Stomach (tissue), 4 donors: Measurements from ENCODE around the gene PHF23.

ENCODE experiments used
- POLR2A ChIP-seq, 4 donors: fragments of 450-650 bp; IDR thresholded peaks; one replicate each; pipeline ENCODE4 v1.6.1; 2016; ENCODE audit warnings: antibody characterized with exemption in 4 of 4, control low read depth in 2 of 4, mild to moderate bottlenecking in 1 of 4, moderate library complexity in 1 of 4
- POLR2AphosphoS5 ChIP-seq, 3 donors: sonication (generic); formaldehyde crosslinking; IDR thresholded peaks; one replicate each; pipeline ENCODE4 v1.6.1; 2016; ENCODE audit warnings: antibody characterized with exemption in 3 of 3
- TF ChIP-seq, protein P1 (sequence below), 7 experiments: fragments of 450-650 bp in 4 of 7; fragments of 200-600 bp in 3 of 7; sonication (generic) in 3 of 7; IDR thresholded peaks; one replicate each; pipeline ENCODE4 v1.5.1; 2016 to 2019; ENCODE audit warnings: antibody characterized with exemption in 7 of 7, control low read depth in 2 of 7, mild to moderate bottlenecking in 1 of 7

DNA sequence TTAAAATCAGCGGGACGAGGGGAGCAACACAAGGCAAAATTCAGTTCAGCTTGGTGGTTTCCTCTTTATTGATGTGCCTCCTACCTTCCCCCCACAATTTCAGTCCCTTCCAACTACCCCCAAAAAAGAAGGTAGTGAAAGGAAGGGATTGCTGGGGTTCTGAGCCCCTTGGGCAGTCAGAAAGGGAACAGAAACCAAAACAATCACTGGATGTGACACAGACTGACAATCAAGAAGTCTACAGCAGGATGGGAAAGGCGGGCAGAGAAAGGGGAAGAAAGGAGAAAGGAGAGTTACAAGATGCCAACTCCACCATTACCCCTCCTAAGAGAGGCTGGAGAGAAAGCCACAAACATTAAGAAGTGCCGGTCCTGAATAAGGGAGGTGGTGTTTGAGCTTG is 1.1 kb upstream of the PHF23 start:
- TF ChIP-seq POLR2AphosphoS5 (IDR thresholded peaks at IDR 0.05) (no peak), POLR2A (IDR thresholded peaks at IDR 0.05) (no peak)
- TF ChIP-seq, protein P1, sequence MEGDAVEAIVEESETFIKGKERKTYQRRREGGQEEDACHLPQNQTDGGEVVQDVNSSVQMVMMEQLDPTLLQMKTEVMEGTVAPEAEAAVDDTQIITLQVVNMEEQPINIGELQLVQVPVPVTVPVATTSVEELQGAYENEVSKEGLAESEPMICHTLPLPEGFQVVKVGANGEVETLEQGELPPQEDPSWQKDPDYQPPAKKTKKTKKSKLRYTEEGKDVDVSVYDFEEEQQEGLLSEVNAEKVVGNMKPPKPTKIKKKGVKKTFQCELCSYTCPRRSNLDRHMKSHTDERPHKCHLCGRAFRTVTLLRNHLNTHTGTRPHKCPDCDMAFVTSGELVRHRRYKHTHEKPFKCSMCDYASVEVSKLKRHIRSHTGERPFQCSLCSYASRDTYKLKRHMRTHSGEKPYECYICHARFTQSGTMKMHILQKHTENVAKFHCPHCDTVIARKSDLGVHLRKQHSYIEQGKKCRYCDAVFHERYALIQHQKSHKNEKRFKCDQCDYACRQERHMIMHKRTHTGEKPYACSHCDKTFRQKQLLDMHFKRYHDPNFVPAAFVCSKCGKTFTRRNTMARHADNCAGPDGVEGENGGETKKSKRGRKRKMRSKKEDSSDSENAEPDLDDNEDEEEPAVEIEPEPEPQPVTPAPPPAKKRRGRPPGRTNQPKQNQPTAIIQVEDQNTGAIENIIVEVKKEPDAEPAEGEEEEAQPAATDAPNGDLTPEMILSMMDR (IDR thresholded peaks at IDR 0.05): no peak
